Hepatocyte (in vitro differentiated cells): ENCODE results near the gene HRC.

Experiments used
- EZH2 ChIP-seq: fragments of 200-600 bp; sonication (generic); IDR thresholded peaks from 2 replicates; pipeline ENCODE4 v1.6.1; 2016; ENCODE audit warnings: antibody characterized with exemption, mild to moderate bottlenecking, borderline replicate concordance
- TF ChIP-seq, protein P1 (sequence below): fragments of 200-600 bp; sonication (generic); IDR thresholded peaks from 2 replicates; pipeline ENCODE4 v1.5.1; 2016; ENCODE audit warnings: antibody characterized with exemption, mild to moderate bottlenecking; ENCODE audit not compliant: poor library complexity

- TF ChIP-seq, protein P1, sequence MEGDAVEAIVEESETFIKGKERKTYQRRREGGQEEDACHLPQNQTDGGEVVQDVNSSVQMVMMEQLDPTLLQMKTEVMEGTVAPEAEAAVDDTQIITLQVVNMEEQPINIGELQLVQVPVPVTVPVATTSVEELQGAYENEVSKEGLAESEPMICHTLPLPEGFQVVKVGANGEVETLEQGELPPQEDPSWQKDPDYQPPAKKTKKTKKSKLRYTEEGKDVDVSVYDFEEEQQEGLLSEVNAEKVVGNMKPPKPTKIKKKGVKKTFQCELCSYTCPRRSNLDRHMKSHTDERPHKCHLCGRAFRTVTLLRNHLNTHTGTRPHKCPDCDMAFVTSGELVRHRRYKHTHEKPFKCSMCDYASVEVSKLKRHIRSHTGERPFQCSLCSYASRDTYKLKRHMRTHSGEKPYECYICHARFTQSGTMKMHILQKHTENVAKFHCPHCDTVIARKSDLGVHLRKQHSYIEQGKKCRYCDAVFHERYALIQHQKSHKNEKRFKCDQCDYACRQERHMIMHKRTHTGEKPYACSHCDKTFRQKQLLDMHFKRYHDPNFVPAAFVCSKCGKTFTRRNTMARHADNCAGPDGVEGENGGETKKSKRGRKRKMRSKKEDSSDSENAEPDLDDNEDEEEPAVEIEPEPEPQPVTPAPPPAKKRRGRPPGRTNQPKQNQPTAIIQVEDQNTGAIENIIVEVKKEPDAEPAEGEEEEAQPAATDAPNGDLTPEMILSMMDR = no peak
- TF ChIP-seq EZH2 = no peak
Measured at GRCh38 chr19:49189259-49189658, 34.1 kb upstream of the HRC start.
